ENCODE data around the gene TNFRSF6B. TPM values are rescaled to one million over a fixed set of nuclear protein-coding genes. Genes with fewer than 3 reads are reported as not detected.

TNFRSF6B gene
- total RNA-seq, 1 donor from 2014 or later = 5.2 TPM

- DNase-seq (ENCODE audit: low read depth) = no peak
Measured at GRCh38 chr20:63695424-63696305, 787 bp upstream of the TNFRSF6B start.

GRCh38 chr20:63696306-63696627 lies 185 bp upstream of the TNFRSF6B start:
- DNase-seq (ENCODE audit: low read depth) = no peak

GRCh38 chr20:63697357-63697867 lies 960 bp downstream of the TNFRSF6B start:
- no peak for DNase-seq (ENCODE audit: low read depth)

GRCh38 chr20:63697868-63698545 lies 1.6 kb downstream of the TNFRSF6B start:
- DNase-seq (ENCODE audit: low read depth) = no peak

GRCh38 chr20:63698739-63699465 lies 2.5 kb downstream of the TNFRSF6B start:
- peak; percentile 91 for DNase-seq (ENCODE audit: low read depth)

GRCh38 chr20:63699466-63700198 lies 3.2 kb downstream of the TNFRSF6B start:
- DNase-seq (ENCODE audit: low read depth) = no peak

GRCh38 chr20:63700199-63701050 lies 4.0 kb downstream of the TNFRSF6B start:
- DNase-seq (ENCODE audit: low read depth) = no peak

- no peak for DNase-seq (ENCODE audit: low read depth)
Measured at GRCh38 chr20:63701051-63701328, 4.5 kb downstream of the TNFRSF6B start.

GRCh38 chr20:63701329-63702035 lies 5.0 kb downstream of the TNFRSF6B start:
- DNase-seq (ENCODE audit: low read depth) = no peak

- no peak for DNase-seq (ENCODE audit: low read depth)
Measured at GRCh38 chr20:63702036-63702665, 5.7 kb downstream of the TNFRSF6B start.

- no peak for DNase-seq (ENCODE audit: low read depth)
Measured at GRCh38 chr20:63702751-63703470, 6.5 kb downstream of the TNFRSF6B start.

- DNase-seq (ENCODE audit: low read depth) = no peak
Measured at GRCh38 chr20:63703471-63703975, 7.1 kb downstream of the TNFRSF6B start.

- no peak for DNase-seq (ENCODE audit: low read depth)
Measured at GRCh38 chr20:63703976-63704748, 7.7 kb downstream of the TNFRSF6B start.

GRCh38 chr20:63704749-63705117 lies 8.3 kb downstream of the TNFRSF6B start:
- no peak for DNase-seq (ENCODE audit: low read depth)

GRCh38 chr20:63705232-63706026 lies 9.0 kb downstream of the TNFRSF6B start:
- no peak for DNase-seq (ENCODE audit: low read depth)

GRCh38 chr20:63706027-63706695 lies 9.7 kb downstream of the TNFRSF6B start:
- no peak for DNase-seq (ENCODE audit: low read depth)

Measured in myocyte (in vitro differentiated cells).